ENCODE results near the gene AFG3L2.

- peak in 1 of 4 experiments; percentile 8 for TF ChIP-seq CTCF (IDR thresholded peaks at IDR 0.05)
- TF ChIP-seq POLR2A (IDR thresholded peaks at IDR 0.05): no peak
- no peak for TF ChIP-seq EP300 (IDR thresholded peaks at IDR 0.05)
These were observed 48.7 kb downstream of the AFG3L2 start for GRCh38 chr18:12328179-12328823.

Data from sigmoid colon (tissue), 4 donors.